Measurements from ENCODE around the gene RIMBP2.
"Not testable (repeated sequence)": the region's sequence is repeated elsewhere in the genome, so short reads cannot be mapped to it uniquely, and the experiment has no call there.

The RIMBP2 gene

GRCh38 chr12:130715998-130716968 lies at the start of gene RIMBP2:
Gene RIMBP2, minus strand, starts transcription at chr12:130716299. Its CDS starts 237,286 bp downstream, at chr12:130479013.
- in situ Hi-C loops (cut with MboI; ENCODE audit: low sequenced_read_pairs): no loop called here

GRCh38 chr12:130765186-130765659 lies 49.1 kb upstream of the RIMBP2 start:
- in situ Hi-C loops (cut with MboI; ENCODE audit: low sequenced_read_pairs): no loop called here

GRCh38 chr12:130764475-130765185 lies 48.5 kb upstream of the RIMBP2 start:
- in situ Hi-C loops (cut with MboI; ENCODE audit: low sequenced_read_pairs): no loop called here

- in situ Hi-C loops (cut with MboI; ENCODE audit: low sequenced_read_pairs): no loop called here
These were observed 48.0 kb upstream of the RIMBP2 start for GRCh38 chr12:130764073-130764472.

GRCh38 chr12:130762319-130762675 lies 46.2 kb upstream of the RIMBP2 start:
- in situ Hi-C loops (cut with MboI; ENCODE audit: low sequenced_read_pairs): no loop called here

GRCh38 chr12:130761537-130762318 lies 45.6 kb upstream of the RIMBP2 start:
- in situ Hi-C loops (cut with MboI; ENCODE audit: low sequenced_read_pairs): no loop called here

- in situ Hi-C loops (cut with MboI; ENCODE audit: low sequenced_read_pairs): no loop called here
These were observed 38.3 kb upstream of the RIMBP2 start for GRCh38 chr12:130754234-130754901.

GRCh38 chr12:130752692-130753230 lies 36.7 kb upstream of the RIMBP2 start:
- in situ Hi-C loops (cut with MboI; ENCODE audit: low sequenced_read_pairs): no loop called here

GRCh38 chr12:130752037-130752436 lies 35.9 kb upstream of the RIMBP2 start:
- in situ Hi-C loops (cut with MboI; ENCODE audit: low sequenced_read_pairs): not testable (repeated sequence)

GRCh38 chr12:130748786-130749185 lies 32.7 kb upstream of the RIMBP2 start:
- in situ Hi-C loops (cut with MboI; ENCODE audit: low sequenced_read_pairs): no loop called here

GRCh38 chr12:130747867-130748740 lies 32.0 kb upstream of the RIMBP2 start:
- in situ Hi-C loops (cut with MboI; ENCODE audit: low sequenced_read_pairs): no loop called here

- in situ Hi-C loops (cut with MboI; ENCODE audit: low sequenced_read_pairs): no loop called here
These were observed 30.4 kb upstream of the RIMBP2 start for GRCh38 chr12:130746546-130746945.

GRCh38 chr12:130745921-130746320 lies 29.8 kb upstream of the RIMBP2 start:
- in situ Hi-C loops (cut with MboI; ENCODE audit: low sequenced_read_pairs): no loop called here

- in situ Hi-C loops (cut with MboI; ENCODE audit: low sequenced_read_pairs): no loop called here
These were observed 28.2 kb upstream of the RIMBP2 start for GRCh38 chr12:130744274-130744673.

- in situ Hi-C loops (cut with MboI; ENCODE audit: low sequenced_read_pairs): no loop called here
These were observed 27.5 kb upstream of the RIMBP2 start for GRCh38 chr12:130743606-130744005.

GRCh38 chr12:130743176-130743575 lies 27.1 kb upstream of the RIMBP2 start:
- in situ Hi-C loops (cut with MboI; ENCODE audit: low sequenced_read_pairs): no loop called here

- in situ Hi-C loops (cut with MboI; ENCODE audit: low sequenced_read_pairs): no loop called here
These were observed 26.6 kb upstream of the RIMBP2 start for GRCh38 chr12:130742716-130743115.

- in situ Hi-C loops (cut with MboI; ENCODE audit: low sequenced_read_pairs): no loop called here
These were observed 26.0 kb upstream of the RIMBP2 start for GRCh38 chr12:130742112-130742511.

GRCh38 chr12:130739571-130739970 lies 23.5 kb upstream of the RIMBP2 start:
- in situ Hi-C loops (cut with MboI; ENCODE audit: low sequenced_read_pairs): no loop called here
